Mesodermal cell (in vitro differentiated cells): Measurements from ENCODE around the gene GNG7.
A peak's percentile ranks its signal among the peaks of the same experiment; 100 is the strongest.
"Not testable (repeated sequence)": the region's sequence is repeated elsewhere in the genome, so short reads cannot be mapped to it uniquely, and the experiment has no call there.

Experiments
- H3K27ac ChIP-seq: 2 replicates; pipeline ENCODE4 v1.7.0; 2013; ENCODE audit warnings: mild to moderate bottlenecking, low read depth, low read length, moderate library complexity; ENCODE audit not compliant: severe bottlenecking
- H3K36me3 ChIP-seq: 2 replicates; pipeline ENCODE4 v1.7.1; 2013; ENCODE audit warnings: mild to moderate bottlenecking, low read length, moderate library complexity; ENCODE audit not compliant: control insufficient read depth, insufficient read depth
- H3K4me1 ChIP-seq: one replicate; pipeline ENCODE4 v1.7.1; 2013; ENCODE audit warnings: mild to moderate bottlenecking, low read length; ENCODE audit not compliant: insufficient read depth, control insufficient read depth, poor library complexity, severe bottlenecking
- H3K4me3 ChIP-seq: 2 replicates; pipeline ENCODE4 v1.7.0; 2013; ENCODE audit warnings: low read length, control low read depth, mild to moderate bottlenecking; ENCODE audit not compliant: insufficient read depth, poor library complexity, severe bottlenecking; ENCODE audit errors: extremely low read depth
- H3K9me3 ChIP-seq: 2 replicates; pipeline ENCODE4 v1.7.1; 2013; ENCODE audit warnings: mild to moderate bottlenecking, low read length, moderate library complexity; ENCODE audit not compliant: control insufficient read depth
- WGBS, 2 experiments: methylation state at CpG; one replicate each; pipeline ENCODE4 v1.1.5; 2013; ENCODE audit warnings: missing lambda C conversion rate in 2 of 2; ENCODE audit not compliant: insufficient coverage in 2 of 2; 5-methylcytosine and 5-hydroxymethylcytosine counted together

GNG7 gene

GRCh38 chr19:2529473-2529918 is 173.0 kb downstream of the GNG7 start:
- no peaks in the 10 kb centered on the region for H3K36me3 ChIP-seq
- WGBS, 2 experiments: 90 to 97% methylated on average over 9 of the region's 9 CpGs
- H3K9me3 ChIP-seq: peaks cover 6% of the 10 kb centered on the region
- H3K27ac ChIP-seq: peak overlapping the region; percentile 2
- H3K4me3 ChIP-seq: no peak overlapping the region
- peaks cover 27% of the 10 kb centered on the region for H3K4me1 ChIP-seq

- no peak overlapping the region for H3K27ac ChIP-seq
- H3K4me1 ChIP-seq: peaks cover 29% of the 10 kb centered on the region
- H3K9me3 ChIP-seq: peaks cover 6% of the 10 kb centered on the region
- no peaks in the 10 kb centered on the region for H3K36me3 ChIP-seq
- no peak overlapping the region for H3K4me3 ChIP-seq
- 87 to 89% methylated on average over 7 to 8 of the region's 8 CpGs for WGBS, 2 experiments
These were observed 173.8 kb downstream of the GNG7 start for GRCh38 chr19:2528675-2529101.

GRCh38 chr19:2527686-2528085 is 174.8 kb downstream of the GNG7 start:
- no peak overlapping the region for H3K27ac ChIP-seq
- H3K9me3 ChIP-seq: peaks cover 3% of the 10 kb centered on the region
- 92 to 100% methylated on average over 3 of the region's 4 CpGs for WGBS, 2 experiments
- H3K4me3 ChIP-seq: no peak overlapping the region
- no peaks in the 10 kb centered on the region for H3K36me3 ChIP-seq
- H3K4me1 ChIP-seq: peaks cover 24% of the 10 kb centered on the region

GRCh38 chr19:2527171-2527570 is 175.3 kb downstream of the GNG7 start:
- no peak overlapping the region for H3K4me3 ChIP-seq
- WGBS, 2 experiments: 81 to 90% methylated on average over 6 to 13 of the region's 14 CpGs
- no peaks in the 10 kb centered on the region for H3K9me3 ChIP-seq
- H3K36me3 ChIP-seq: no peaks in the 10 kb centered on the region
- H3K27ac ChIP-seq: no peak overlapping the region
- peaks cover 24% of the 10 kb centered on the region for H3K4me1 ChIP-seq

- Histone ChIP-seq H3K4me3 (no peak overlapping the region), H3K27ac (peak overlapping the region; percentile 91), H3K9me3 (no peaks in the 10 kb centered on the region), H3K4me1 (peaks cover 24% of the 10 kb centered on the region), H3K36me3 (no peaks in the 10 kb centered on the region)
- 57 to 58% methylated on average over 37 to 40 of the region's 45 CpGs for WGBS, 2 experiments
These were observed 177.4 kb downstream of the GNG7 start for GRCh38 chr19:2524840-2525723.

- Histone ChIP-seq H3K9me3 (no peaks in the 10 kb centered on the region), H3K4me3 (no peak overlapping the region), H3K27ac (peak overlapping the region; percentile 91), H3K36me3 (no peaks in the 10 kb centered on the region), H3K4me1 (peaks cover 24% of the 10 kb centered on the region)
- WGBS, 2 experiments: 96 to 98% methylated on average over 16 of the region's 16 CpGs
These were observed 178.1 kb downstream of the GNG7 start for GRCh38 chr19:2524361-2524839.

GRCh38 chr19:2523630-2524311 is 178.7 kb downstream of the GNG7 start:
- 68 to 71% methylated on average over 19 to 20 of the region's 20 CpGs for WGBS, 2 experiments
- Histone ChIP-seq H3K27ac (peak overlapping the region; percentile 91), H3K4me1 (peaks cover 22% of the 10 kb centered on the region), H3K36me3 (no peaks in the 10 kb centered on the region), H3K9me3 (no peaks in the 10 kb centered on the region), H3K4me3 (no peak overlapping the region)

- WGBS, 2 experiments: 87 to 90% methylated on average over 5 to 6 of the region's 6 CpGs
These were observed 183.0 kb downstream of the GNG7 start for GRCh38 chr19:2519482-2519881.

GRCh38 chr19:2518856-2519255 is 183.6 kb downstream of the GNG7 start:
- H3K9me3 ChIP-seq, H3K36me3 ChIP-seq, H3K4me3 ChIP-seq, H3K27ac ChIP-seq: not testable (repeated sequence)
- WGBS, 2 experiments: 88 to 98% methylated on average over 7 to 8 of the region's 11 CpGs
- peaks cover 17% of the 10 kb centered on the region for H3K4me1 ChIP-seq

More at GRCh38 chr19:2519482-2519881, 183.0 kb downstream of the GNG7 start:
- Histone ChIP-seq H3K36me3 (no peaks in the 10 kb centered on the region), H3K4me3 (no peak overlapping the region), H3K4me1 (peaks cover 23% of the 10 kb centered on the region), H3K9me3 (no peaks in the 10 kb centered on the region), H3K27ac (no peak overlapping the region)

GRCh38 chr19:2517881-2518601 is 184.5 kb downstream of the GNG7 start:
- no peaks in the 10 kb centered on the region for H3K36me3 ChIP-seq
- H3K4me1 ChIP-seq: peaks cover 14% of the 10 kb centered on the region
- H3K9me3 ChIP-seq: no peaks in the 10 kb centered on the region
- H3K27ac ChIP-seq: peak overlapping the region; percentile 75
- WGBS, 2 experiments: 54 to 63% methylated on average over 28 to 32 of the region's 35 CpGs
- H3K4me3 ChIP-seq: no peak overlapping the region
